GM18520 (cell line): Measurements from ENCODE around the gene ACOT8.
"Not testable (repeated sequence)": the region's sequence is repeated elsewhere in the genome, so short reads cannot be mapped to it uniquely, and the experiment has no call there.

ENCODE experiments used
- ATAC-seq: cut with Tn5 transposase; IDR thresholded peaks from one replicate; pipeline ENCODE4 v1.9.1; 2021; ENCODE audit not compliant: unreplicated experiment

Gene ACOT8

DNA sequence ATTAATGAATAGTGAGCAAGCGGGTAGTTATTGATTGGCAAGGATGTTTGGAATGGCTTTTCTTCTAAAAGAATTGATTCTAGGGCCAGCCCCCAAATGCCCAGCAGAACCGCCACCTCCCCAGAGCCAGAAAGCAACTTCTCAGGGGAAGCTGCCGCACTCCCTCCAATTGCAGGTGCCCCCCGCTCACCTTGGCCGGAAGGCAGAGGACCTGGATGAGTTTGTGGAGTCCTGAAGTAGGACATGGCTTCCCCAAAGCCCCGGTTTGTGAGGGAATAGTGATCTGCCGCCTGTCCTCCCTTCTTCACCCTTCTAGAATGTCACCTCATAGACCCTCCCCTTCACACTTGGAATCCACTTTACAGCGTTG lies 30.1 kb upstream of the ACOT8 start, which contains the start of gene SPATA25:
Gene SPATA25, minus strand, starts transcription at position 277 of the 370 bp plus-strand sequence. Its CDS starts 32 bp downstream, at position 245.
- no peak for ATAC-seq

DNA sequence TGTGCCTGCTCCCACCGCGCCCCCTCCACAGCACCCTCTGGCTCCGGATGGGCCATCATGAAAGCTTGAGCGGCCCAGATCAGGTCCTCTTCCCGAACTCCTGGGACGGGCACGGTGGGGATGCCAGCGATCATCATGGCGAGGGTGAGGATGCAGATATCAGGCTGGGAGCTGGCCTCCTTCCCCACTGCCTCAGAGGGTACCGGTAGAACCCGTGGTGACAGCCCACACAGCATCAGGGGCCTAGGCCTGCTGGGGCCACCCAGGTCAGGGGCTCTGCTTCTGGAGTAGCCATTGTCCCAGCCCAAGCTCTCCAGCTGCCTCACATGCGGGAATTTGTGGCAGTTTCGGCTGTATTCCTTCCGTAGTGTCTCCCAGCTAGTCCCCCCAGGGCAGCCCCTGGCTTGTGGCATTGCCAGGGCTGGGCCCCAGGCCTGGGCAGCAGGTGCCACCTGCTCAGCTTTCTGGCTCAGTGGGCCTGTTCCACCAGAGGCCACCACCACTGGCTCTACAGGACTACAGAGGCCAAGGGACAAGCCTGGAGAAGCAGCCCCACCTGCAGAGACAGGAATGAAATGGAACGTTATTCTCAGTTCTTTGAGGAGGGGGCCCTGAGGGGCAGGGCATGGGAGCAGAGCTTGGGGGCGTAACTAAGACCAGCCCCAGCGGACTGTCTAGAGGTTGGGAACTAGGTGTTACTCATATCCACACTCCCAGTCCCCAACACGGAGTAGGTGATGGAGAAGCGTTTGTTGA lies 29.6 kb upstream of the ACOT8 start:
- ATAC-seq: no peak

DNA sequence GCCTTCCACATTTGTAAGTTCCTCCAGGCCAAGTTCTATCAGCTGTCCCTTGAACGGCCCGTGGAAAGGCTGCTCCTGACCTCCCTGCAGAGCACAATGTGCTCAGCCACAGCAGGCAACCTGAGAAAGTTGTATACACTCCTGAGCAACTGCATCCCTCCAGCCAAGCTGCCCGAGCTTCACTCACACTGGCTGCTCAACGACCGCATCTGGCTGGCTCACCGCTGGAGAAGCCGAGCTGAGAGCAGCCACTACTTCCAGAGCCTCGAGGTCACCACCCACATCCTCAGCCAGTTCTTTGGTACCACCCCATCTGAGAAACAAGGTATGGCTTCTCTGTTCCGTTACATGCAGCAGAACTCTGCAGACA lies 25.9 kb upstream of the ACOT8 start:
- ATAC-seq: no peak

DNA sequence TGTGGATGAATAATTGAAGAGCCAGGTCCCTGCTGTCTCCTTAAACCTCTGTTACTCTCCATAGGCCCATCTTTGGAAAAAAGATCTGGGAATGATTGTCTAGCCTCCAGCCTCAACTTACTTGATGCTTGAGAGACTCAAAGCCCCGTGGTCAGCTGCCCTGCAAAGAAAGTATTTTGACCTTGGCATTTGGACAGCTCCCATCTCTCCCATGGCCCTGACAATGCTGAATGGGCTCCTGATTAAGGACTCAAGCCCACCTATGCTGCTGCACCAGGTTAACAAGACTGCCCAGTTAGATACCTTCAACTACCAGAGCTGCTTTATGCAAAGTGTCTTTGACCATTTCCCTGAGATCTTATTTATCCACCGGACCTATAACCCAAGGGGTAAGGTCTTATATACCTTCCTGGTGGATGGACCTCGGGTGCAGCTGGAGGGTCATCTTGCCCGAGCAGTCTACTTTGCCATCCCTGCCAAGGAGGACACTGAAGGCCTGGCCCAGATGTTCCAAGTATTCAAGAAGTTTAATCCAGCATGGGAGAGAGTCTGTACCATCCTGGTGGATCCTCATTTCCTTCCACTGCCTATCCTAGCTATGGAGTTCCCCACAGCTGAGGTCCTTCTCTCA lies 25.4 kb upstream of the ACOT8 start:
- ATAC-seq: no peak

DNA sequence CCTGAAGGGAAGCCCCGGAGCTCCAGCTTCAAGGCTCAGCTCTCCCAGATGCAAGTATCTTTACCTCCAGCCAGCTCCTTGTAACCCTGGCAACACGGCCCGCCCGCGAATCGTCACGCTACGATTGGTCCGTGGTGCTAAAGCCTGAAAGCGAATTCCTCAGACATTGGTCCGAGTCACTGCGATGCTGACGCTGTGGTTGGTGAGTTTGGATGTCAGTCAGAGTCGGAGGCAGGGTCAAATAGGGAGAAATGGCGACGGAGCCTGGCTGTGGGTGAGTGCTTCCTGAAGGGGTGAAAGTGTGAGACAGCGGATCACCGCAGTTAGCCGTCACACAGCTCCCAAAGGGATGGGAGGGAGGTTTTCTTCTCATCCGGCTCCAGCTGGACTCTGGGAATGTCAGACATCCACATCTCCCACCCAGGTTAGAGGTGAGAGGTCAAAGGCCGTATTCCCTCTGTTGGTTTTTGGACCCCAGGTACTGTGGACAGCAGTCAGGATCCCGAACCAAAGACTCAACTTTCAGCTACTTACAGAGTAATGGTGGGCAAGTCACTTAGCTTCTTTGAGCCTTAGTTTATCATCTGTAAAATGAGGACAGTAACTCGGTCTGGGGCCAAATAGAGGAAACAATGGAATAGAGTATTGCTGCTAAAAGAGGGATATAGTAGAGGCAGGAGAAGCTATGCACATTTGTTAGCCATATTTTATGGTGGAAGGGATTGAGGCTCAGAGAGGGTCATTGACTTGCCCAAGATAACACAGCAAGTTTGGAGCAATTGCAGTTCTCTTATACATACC lies 24.0 kb upstream of the ACOT8 start, which contains the start of gene ZSWIM1:
Gene ZSWIM1, plus strand, starts transcription at position 240 of the 801 bp plus-strand sequence. CDS start 1,366 bp downstream, outside the sequence.
- peak; percentile 99 for ATAC-seq

DNA sequence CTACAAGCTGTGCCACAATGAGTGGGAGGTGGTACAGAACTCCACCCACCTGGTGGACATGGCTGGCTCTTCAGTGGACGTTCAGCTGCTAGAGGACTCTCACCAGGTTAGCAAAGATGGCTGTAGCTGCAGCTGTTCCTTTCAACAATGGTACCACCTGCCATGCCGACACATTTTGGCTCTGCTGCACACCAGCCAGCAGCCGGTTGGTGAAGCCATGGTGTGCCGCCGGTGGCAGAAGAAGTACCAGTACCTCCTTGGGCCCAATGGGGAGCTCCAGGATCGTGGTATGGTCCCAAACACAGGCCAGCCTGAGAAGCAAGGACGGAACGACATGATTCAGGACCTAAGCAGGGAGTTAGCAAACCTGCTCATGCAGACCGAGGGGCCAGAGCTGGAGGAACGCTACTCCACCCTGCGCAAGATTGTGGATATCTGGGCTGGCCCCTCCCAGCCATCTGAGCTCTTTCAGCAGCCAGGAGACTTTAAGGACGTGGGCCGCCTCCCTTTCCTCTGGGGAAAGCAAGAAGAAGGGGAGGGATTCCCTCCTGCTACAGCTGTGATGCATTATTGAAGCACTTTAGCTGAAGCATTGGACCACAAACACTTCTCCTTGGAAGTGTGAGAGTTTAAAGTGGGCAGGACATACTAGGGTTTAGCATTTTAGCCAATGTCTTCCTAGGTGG lies 21.0 kb upstream of the ACOT8 start:
- no peak for ATAC-seq

DNA sequence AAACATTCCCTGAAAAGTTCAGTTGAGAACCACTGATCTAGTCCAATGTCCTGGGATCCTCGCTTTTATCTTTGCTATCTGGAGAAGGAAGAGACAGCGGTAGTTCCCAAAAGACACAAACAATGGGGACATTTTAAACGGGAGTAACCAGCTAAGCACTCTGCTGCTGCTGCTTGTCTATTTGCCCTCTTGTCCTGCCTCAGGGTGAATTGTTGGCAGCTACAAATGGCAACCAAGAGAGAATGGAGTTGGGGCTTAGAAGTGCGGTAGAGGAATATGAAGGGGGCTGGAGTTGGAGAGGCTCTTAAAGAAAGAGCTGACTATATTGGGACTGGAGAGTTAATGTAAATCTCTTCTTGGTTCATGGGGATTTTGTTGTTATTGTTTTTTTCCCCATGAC lies 17.4 kb upstream of the ACOT8 start:
- no peak for ATAC-seq

DNA sequence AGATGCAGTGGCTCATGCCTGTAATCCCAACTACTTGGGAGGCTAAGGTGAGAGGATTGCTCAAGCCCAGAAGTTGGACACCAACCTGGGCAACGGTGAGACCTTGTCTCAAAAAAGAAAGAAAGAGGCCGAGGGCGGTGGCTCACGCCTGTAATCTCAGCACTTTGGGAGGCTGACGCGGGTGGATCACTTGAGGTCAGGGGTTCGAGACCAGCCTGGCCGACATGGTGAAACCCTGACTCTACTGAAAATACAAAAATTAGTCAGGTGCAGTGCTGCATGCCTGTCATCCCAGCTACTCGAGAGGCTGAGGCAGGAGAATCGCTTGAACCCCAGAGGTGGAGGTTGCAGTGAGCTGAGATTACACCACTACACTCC lies 16.9 kb upstream of the ACOT8 start:
- not testable (repeated sequence) for ATAC-seq

DNA sequence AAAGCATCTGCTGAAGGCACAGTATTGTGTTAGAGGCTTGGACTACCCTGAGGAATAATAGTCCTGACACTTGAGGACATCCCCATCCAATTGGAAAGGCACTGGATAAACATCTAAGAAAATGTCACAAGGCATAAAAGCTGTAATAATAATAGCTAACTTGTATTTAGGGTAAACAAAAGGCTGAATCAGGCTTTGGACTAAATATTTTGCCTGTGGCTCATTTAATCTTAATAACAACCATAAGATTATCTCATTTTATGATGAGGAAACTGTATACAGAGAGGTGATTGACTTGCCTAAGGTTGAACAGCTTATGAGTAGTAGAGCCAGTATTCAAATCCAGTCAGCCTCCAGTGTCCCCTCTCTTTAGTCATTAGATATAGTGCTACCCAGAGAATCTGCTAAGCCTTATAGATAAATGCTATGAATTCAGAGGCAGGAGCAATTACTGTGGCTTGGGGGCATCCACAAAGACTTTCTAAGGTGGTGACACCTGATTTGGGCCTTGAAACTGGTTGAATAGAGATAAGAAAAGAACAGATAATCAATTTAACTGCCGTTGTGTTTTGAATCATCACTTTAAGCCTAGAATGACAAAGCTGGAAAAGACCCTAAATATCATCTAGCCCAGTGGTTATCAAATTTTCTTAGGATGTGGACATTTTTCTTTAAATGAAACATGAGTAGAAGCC lies 16.4 kb upstream of the ACOT8 start:
- ATAC-seq: no peak

DNA sequence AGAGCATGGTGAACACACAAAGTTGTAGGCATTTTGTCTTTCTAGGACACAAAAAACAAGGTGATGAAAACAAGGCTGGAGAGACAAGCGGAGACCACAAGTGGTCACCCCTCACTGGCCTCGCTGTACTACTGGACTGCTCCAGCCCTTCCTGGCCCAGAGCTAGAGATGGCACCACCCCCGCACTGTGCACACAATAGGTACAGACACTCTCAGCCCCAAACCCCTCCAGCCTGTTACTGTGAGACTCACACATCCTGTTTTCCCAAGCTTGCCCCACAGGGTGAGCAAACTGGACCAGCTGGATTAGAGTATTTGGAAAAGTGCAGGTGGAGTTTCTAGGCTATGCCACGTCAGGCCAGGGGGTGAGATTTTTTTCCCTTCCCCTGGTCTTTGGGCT lies 15.4 kb upstream of the ACOT8 start:
- no peak for ATAC-seq

DNA sequence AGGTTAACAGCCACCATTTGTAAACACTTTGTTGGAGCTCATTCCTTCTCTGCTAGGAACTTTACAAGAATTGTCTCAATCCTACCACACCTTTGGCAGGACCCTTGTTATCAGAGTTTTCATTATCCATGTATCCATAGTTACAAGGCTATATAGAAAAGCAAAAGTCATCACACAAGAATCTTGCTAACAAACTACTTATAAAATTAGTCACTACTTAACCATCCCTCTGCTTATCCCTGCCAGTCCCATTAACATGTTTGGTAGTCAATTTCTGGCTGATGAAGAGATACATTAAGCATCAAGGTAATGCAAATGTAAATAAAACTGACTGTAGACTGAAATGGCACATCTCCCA lies 10.6 kb upstream of the ACOT8 start:
- no peak for ATAC-seq

DNA sequence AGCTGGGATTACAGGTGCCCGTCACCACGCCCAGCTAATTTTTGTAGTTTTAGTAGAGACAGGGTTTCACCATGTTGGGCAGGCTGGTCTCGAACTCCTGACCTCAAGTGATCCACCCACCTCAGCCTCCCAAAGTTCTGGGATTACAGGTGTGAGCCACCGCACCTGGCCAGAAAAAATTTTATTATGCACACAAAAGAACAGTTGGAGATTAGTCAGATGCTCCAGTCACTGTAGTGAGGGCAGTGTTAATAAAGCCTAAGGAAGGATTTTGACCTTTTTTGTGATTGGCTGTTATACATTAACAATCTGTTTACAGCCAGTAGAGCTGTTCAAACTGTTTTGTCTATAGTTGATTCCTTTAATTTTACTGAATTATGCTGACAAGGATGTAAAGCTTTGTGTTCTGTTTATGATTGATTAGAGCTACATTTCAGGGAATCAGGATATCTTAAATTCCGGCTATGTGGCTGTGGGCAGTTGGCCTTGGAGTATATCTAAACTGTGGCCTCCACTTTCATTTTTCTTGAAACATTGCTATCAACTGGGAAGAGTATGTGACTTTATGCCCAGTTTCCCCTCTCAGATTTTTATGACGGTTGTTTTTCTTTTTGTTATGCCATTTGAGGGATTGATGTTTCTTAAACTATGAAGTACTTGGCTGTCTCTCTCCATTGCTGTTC lies 10.1 kb upstream of the ACOT8 start:
- ATAC-seq: no peak

DNA sequence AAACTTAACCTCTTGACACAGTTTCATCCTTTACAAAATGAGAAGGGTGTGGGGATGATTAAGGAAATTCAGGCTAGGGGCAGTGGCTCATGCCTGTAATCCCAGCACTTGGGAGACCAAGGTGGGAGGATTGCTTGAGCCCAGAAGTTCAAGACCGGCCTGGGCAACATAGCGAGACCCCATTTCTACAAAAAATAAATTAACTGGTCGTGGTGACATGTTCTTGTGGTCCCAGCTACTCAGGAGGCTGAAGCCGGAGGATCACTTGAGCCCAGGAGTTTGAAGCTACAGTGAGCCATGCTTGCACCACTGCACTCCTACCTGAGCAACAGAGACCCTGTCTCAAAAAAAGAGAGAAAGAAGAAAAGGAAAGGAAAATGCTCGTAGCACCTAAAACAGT lies 9.3 kb upstream of the ACOT8 start:
- no peak for ATAC-seq

DNA sequence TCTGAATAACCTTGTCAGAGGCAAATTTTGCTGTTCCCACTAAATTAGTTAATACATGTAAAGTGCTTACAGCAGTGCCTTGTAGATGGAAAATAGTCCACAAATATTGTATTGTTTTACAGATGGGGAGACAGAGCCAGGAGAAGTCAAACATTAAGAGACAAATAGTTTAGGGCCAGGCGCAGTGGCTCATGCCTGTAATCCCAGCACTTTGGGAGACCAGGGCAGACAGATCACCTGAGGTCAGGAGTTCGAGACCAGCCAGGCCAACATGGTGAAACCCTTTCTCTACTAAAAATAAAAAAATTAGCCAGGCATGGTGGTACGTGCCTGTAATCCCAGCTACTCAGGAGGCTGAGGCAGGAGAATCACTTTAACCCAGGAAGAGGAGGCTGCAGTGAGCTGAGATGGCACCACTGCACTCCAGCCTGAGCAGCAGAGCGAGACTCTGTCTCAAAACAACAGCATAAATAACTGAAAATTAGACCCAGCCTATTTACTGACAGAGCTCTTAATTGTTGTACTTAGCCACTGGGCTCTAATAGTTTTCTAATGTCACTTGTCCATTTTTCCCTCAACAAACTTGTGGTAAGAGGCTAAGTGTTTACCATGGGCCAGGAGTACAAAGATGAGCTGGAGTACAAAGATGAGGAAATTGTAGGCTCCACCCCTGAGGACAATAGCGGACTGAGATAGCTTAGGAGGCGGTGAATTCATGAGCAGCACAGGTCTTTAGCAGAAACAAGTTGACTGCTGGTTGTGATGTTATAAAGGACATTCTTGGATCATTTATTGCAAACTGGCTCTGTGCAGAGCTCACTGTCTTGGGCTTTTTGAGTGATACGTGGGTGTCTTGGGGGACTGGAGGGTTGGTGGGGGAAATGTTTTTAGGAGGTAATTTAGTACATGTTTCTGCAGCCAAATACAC lies 6.6 kb upstream of the ACOT8 start:
- ATAC-seq: no peak

DNA sequence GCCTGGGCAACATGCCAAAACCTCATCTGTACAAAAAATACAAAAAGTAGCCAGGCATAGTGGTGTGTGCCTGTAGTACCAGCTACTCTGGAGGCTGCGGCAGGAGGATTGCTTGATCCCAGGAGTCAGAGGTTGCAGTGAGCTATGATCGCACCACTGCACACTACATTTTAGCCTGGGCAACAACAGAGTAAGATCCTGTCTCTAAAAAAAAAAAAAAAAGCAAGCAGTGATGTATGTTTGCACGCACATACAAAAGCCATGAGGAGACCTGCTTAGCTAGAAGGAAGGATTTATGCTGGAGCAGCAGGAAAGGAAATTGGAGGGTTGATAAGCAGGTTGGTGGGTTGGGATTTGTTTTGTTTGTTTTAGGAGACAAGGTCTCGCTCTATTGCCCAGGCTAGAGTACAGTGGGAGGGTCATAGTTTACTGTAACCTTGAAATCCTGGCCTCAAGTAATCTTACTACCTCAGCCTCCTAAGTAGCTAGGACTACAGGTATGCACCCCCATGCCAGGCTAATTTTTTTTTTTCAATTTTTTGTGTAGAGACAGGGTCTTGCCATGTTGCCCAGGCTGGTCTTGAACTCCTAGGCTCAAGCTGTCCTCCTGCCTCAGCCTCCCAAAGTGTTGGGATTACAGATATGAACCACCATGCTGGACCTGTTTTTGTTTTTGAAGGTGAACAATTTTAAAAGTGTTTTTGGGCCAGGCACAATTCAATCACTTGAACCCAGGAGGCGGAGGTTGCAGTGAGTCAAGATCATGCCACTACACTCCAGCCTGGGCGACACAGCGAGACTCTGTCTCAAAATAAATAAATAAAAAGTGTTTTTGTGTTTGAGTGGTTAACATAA lies 4.3 kb upstream of the ACOT8 start:
- no peak for ATAC-seq

DNA sequence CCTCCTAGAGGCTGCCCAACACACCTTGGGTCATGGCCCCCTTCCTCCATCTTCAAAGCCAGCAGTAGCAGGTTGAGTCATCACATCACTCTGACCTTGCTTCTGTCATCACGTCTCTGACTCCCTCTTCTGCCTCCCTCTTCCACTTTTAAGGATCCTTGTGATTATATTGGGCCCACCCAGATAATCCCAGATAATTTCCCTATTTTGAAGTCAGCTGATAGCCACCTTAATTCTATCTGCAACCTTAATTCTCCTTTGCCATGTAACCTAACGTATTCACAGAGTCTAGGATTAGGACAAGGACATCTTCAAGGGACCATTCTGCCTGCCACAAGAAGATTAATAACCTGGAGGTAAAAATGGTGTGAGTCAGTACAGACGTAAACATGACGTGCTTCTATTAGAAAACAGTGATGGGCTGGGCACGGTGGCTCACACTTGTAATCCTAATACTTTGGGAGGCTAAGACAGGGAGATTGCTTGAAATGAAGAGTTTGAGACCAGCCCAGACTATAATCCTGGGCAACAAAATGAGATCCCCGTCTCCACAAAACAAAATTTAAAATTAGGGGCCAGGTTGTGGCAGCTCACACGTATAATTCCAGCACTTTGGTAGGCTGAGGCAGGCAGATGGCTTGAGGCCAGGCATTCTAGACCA lies 3.5 kb upstream of the ACOT8 start:
- no peak for ATAC-seq

DNA sequence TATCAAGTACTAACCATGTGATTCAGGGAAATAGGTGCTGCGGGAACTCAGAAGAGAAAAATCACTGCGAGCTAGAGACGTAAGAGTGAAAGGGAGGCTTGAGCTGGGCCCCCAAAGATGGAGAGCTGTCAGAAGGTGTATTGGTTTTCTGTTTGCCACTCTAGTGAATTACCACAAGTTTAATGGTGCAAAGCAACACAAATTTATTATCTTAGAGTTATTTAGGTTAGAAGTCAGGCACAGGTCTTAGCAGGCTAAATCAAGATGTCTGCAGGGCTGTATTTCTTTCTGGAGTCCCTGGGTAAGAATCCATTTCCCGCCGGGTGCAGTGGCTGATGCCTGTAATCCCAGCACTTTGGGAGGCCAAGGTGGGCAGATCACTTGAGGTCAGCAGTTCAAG lies 2.7 kb upstream of the ACOT8 start:
- no peak for ATAC-seq

DNA sequence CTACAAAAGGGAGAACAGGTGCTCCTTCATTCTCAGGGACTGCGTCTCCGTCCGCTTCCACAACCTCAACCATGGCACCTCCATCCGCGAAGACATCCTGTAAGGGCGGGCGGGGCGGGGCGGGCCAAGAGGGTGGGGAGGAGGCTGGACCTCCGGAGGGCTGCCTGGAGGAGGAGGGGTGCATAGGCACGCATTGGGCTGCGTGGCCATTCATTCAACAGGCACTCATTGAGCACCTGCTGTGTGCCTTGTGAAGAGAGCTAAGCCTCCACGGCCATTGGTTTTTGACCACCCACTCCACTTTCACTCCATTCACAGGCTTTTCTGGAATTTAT lies 657 bp upstream of the ACOT8 start:
- ATAC-seq: no peak
